ENCODE data around the gene GTF2F1.
A peak's percentile ranks its signal among the peaks of the same experiment; 100 is the strongest.
"Not testable (repeated sequence)": the region's sequence is repeated elsewhere in the genome, so short reads cannot be mapped to it uniquely, and the experiment has no call there.

GTF2F1 gene

DNA sequence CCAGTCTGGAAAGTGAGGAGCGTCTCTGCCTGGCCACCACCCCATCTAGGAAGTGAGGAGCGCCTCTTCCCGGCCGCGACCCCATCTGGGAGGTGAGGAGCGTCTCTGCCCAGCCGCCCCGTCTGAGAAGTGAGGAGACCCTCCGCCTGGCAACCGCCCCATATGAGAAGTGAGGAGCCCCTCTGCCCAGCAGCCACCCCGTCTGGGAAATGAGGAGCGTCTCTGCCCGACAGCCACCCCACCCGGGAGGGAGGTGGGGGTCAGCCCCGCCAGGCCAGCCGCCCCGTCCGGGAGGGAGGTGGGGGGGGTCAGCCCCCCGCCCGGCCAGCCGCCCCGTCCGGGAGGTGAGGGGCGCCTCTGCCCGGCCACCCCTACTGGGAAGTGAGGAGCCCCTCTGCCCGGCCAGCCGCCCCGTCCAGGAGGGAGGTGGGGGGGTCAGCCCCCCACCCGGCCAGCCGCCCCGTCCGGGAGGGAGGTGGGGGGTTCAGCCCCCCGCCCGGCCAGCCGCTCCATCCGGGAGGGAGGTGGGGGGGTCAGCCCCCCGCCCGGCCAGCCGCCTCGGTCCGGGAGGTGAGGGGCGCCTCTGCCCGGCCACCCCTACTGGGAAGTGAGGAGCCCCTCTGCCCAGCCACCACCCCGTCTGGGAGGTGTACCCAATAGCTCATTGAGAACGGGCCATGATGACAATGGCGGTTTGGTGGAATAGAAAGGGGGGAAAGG is 37.5 kb downstream of the GTF2F1 start:
- DNase-seq (ENCODE audit: low spot score) = not testable (repeated sequence)

DNA sequence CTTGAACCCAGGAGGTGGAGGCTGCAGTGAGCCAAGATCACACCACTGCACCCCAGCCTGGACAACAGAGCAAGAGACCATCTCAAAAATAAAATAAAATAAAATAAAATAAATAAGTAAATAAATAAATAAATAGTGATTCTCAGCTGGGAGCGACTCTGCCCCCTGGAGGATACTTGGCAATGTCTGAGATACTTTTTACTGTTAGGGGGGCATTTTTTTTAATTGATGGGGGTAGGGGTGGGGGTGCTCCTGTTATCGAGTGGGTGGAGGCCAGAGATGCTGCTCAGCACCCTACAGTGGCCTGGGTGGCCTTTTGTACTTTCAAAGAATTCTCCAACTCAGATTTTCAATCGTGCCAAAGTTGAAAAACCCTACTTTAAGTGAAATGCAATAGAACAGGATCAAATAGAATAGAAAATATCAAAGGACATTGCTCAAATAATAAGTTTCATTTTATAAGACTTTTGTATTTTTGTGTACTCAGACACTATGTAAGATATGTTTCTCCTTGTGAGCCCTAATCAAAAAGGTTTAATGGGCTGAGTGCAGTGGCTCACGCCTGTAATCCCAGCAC is 38.8 kb downstream of the GTF2F1 start:
- peak; percentile 12 for DNase-seq (ENCODE audit: low spot score)

DNA sequence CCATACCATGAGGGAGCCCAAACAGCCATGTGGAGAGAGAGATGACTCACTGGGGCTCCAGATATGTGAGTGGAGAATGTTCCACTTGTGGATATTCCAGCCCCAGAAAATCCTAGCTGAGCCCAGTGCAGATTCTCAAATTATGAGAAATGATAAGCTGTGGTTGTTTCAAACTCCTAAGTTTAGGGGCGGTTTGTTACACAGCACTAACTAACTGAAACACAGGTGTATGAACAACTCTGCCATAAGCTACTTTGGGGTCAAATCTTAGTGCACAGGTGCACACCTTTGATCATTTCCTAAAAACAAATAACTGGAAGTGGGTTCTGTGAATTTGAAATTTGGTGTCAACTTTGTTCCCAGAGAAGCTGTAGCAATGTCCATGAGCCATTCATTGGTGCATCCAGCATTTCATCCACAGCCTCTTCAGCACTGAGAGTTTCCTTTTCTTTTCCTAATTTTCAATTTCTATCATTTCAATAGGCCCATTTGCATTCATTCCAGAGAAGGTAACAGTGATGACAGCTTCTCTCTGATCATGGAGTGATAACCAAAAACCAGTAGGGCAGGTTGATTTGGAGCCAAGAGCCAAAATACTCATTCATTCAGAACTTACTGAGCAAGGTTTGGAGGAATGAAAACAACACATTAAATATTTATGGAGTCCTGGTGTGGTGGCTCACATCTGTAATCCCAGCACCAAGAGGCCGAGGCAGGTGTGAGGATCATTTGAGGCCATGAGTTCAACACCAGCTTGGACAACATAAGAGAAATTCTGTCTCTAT is 40.4 kb downstream of the GTF2F1 start:
- no peak for DNase-seq (ENCODE audit: low spot score)

- DNase-seq (ENCODE audit: low spot score) = no peak
Measured at GRCh38 chr19:6350688-6351087, 42.3 kb downstream of the GTF2F1 start.

DNA sequence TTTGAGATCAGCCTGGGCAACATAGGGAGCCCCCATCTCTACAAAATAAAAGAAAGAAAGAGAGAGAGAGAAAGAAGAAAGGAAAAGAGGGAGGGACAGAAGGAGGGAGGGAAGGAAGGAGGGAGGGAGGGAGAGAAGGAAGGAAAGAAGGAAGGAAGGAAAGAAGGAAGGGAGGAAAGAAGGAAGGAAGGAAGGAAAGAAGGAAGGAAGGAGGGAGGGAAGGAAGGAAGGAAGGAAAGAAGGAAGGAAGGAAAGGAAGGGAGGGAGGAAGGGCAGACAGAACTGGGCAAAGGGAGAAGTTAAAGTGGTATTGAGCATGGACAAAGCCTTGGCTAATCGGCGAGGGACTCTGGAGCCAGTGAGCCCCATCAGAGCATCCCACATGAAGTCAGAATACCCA is 43.7 kb downstream of the GTF2F1 start:
- not testable (repeated sequence) for DNase-seq (ENCODE audit: low spot score)

GRCh38 chr19:6343462-6343861 is 49.5 kb downstream of the GTF2F1 start:
- no peak for DNase-seq (ENCODE audit: low spot score)

GRCh38 chr19:6340493-6341201 is 52.3 kb downstream of the GTF2F1 start:
- no peak for DNase-seq (ENCODE audit: low spot score)

DNA sequence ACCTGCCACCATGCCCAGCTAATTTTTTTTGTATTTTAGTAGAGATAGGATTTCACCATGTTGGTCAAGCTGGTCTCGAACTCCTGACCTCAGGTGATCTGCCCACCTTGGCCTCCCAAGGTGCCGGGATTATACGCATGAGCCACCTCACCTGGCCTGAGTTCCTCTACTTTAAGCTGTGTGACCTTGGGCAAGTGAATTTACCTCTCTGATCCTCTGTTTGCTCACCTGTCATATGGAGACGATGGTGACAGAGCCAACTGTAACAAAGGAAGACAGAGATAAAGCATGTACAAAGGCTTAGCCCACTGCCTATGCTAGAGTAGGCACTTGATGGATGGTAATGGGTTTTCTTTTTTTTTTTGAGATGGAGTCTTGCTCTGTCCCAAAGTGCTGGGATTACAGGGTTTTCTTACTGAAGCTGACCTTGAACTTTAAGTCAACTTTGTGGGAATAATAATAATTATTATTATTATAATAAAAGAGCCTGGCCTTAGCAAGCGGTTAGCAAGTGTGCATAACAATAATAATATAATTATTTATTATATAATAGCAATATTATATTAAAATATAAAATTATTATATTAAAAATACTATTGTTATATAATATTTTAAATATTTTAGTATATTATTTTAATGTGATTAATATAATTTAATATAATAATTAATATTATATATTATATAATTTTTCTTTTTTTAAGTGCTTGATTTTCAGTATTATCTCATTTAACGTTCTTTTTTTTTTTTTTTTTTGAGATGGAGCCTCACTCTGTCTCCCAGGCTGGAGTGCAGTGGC is 58.3 kb downstream of the GTF2F1 start:
- no peak for DNase-seq (ENCODE audit: low spot score)

- DNase-seq (ENCODE audit: low spot score) = no peak
Measured at GRCh38 chr19:6333439-6333838, 59.5 kb downstream of the GTF2F1 start, which contains the start of gene ACER1. TSS of gene ACER1 (minus strand) at chr19:6333612. CDS start at chr19:6333551, 61 bp downstream.

Measured in COLO829 (cell line).